GM12878 (cell line): ENCODE data around the gene FUBP1. TPM values are rescaled to one million over a fixed set of nuclear protein-coding genes. Genes with fewer than 3 reads are reported as not detected.

Experiments
- ATAC-seq: fragments of 200-7000 bp; cut with Tn5 transposase; 3 replicates; pipeline ENCODE4 v1.9.1; 2020; ENCODE audit warnings: mild to moderate bottlenecking, moderate library complexity
- BruUV-seq: library from RNA; stranded (reverse); fragments of 400-500 nt; replicated peaks from 2 replicates; lab custom pipeline; 2021; lab: Mats Ljungman, UMichigan
- CTCF ChIA-PET: fragments of 300-600 bp; sonication (Branson Sonifier 250); formaldehyde crosslinking; extraction: SDS; loops from one replicate; lab custom pipeline; 2021; ENCODE audit warnings: inconsistent platforms; lab: Yijun Ruan, JAX
- POLR2A ChIA-PET: fragments of 350-600 bp; formaldehyde crosslinking; extraction: SDS; loops from one replicate; lab custom pipeline; 2021; ENCODE audit warnings: inconsistent platforms; lab: Charles Lee
- RAD21 ChIA-PET: fragments of 300-600 bp; sonication (Branson Sonifier 250); formaldehyde crosslinking; loops from one replicate; lab custom pipeline; 2023; ENCODE audit warnings: antibody characterized with exemption; ENCODE audit not compliant: unreplicated experiment; lab: Charles Lee
- SMC1A ChIA-PET: fragments of 300-600 bp; sonication (Branson Sonifier 250); formaldehyde crosslinking; loops from one replicate; lab custom pipeline; 2023; ENCODE audit not compliant: unreplicated experiment, uncharacterized antibody; lab: Charles Lee
- DNase-seq: peaks from one replicate; pipeline ENCODE4 v3.0.0-alpha.2; 2011; ENCODE audit warnings: low read depth, low spot score
- FAIRE-seq: peaks from 3 replicates; lab custom pipeline; 2011; peaks lifted over from hg19 to GRCh38; lab: Jason Lieb, UNC
- H2AFZ ChIP-seq: 2 replicates; pipeline ENCODE4 v1.6.0; 2011; ENCODE audit warnings: low read depth, low read length, control low read depth; ENCODE audit not compliant: control insufficient read depth
- H3K27ac ChIP-seq: 2 replicates; pipeline ENCODE4 v1.5.1; 2011; ENCODE audit warnings: control low read depth; ENCODE audit not compliant: control insufficient read depth, insufficient read depth
- H3K27me3 ChIP-seq, 2 experiments: replicated peaks in 1 of 2; 2 replicates each; pipeline versions ENCODE4 v1.6.0 to v1.6.1; 2011; ENCODE audit warnings: low read length in 1 of 2; ENCODE audit not compliant: control insufficient read depth in 2 of 2, insufficient read depth in 2 of 2
- H3K36me3 ChIP-seq, 2 experiments: 2 replicates each; pipeline ENCODE4 v1.5.1; 2011; ENCODE audit warnings: low read length in 1 of 2; ENCODE audit not compliant: control insufficient read depth in 2 of 2, insufficient read depth in 2 of 2
- H3K4me1 ChIP-seq: 2 replicates; pipeline ENCODE4 v1.6.1; 2011; ENCODE audit warnings: mild to moderate bottlenecking, low read length, moderate library complexity, mixed read lengths; ENCODE audit not compliant: control insufficient read depth, insufficient read depth
- H3K4me2 ChIP-seq: 2 replicates; pipeline ENCODE4 v1.6.0; 2011; ENCODE audit warnings: control low read depth; ENCODE audit not compliant: control insufficient read depth, insufficient read depth
- H3K4me3 ChIP-seq: fragments of 200-600 bp; sonication (generic); 2 replicates; pipeline ENCODE4 v1.5.1; 2016
- H3K79me2 ChIP-seq: 2 replicates; pipeline ENCODE4 v1.6.0; 2011; ENCODE audit warnings: low read length; ENCODE audit not compliant: control insufficient read depth, insufficient read depth
- H3K9ac ChIP-seq: 2 replicates; pipeline ENCODE4 v1.8.0; 2011; ENCODE audit warnings: low read length, control low read depth, mixed read lengths; ENCODE audit not compliant: control insufficient read depth, insufficient read depth
- H3K9me3 ChIP-seq: replicated peaks from 3 replicates; pipeline ENCODE4 v1.5.1; 2011; ENCODE audit warnings: mild to moderate bottlenecking, low read length; ENCODE audit not compliant: control insufficient read depth, insufficient read depth
- H4K20me1 ChIP-seq: 2 replicates; pipeline ENCODE4 v1.6.0; 2011; ENCODE audit not compliant: control insufficient read depth, insufficient read depth
- ATF3 ChIP-seq: IDR thresholded peaks from 2 replicates; pipeline ENCODE4 v1.6.1; 2011; ENCODE audit warnings: low read depth, mild to moderate bottlenecking, low read length, moderate library complexity, borderline replicate concordance; ENCODE audit errors: extremely low read depth
- ATF7 ChIP-seq: fragments of 450-650 bp; IDR thresholded peaks from 2 replicates; pipeline ENCODE4 v1.6.1; 2016; ENCODE audit warnings: low read depth, mild to moderate bottlenecking
- MTA3 ChIP-seq: IDR thresholded peaks from 2 replicates; pipeline ENCODE4 v1.6.1; 2012; ENCODE audit warnings: low read length, inconsistent platforms, borderline replicate concordance
- MYC ChIP-seq: IDR thresholded peaks from 2 replicates; pipeline ENCODE4 v1.6.1; 2011; ENCODE audit warnings: mild to moderate bottlenecking, low read length, moderate library complexity, inconsistent platforms; ENCODE audit not compliant: insufficient read depth, insufficient replicate concordance, insufficient read length, severe bottlenecking
- NFYA ChIP-seq: IDR thresholded peaks from 2 replicates; pipeline ENCODE4 v1.6.1; 2011; ENCODE audit warnings: low read depth, mild to moderate bottlenecking, low read length, improper control_type of control experiment, borderline replicate concordance
- NFYB ChIP-seq: IDR thresholded peaks from 2 replicates; pipeline ENCODE4 v1.6.1; 2011; ENCODE audit warnings: low read depth, mild to moderate bottlenecking, low read length, improper control_type of control experiment, moderate library complexity; ENCODE audit not compliant: insufficient read depth
- NR2C2 ChIP-seq: IDR thresholded peaks from 2 replicates; pipeline ENCODE4 v1.6.1; 2011; ENCODE audit warnings: borderline replicate concordance, low read depth; ENCODE audit not compliant: control insufficient read depth, insufficient read length
- POLR2A ChIP-seq: IDR thresholded peaks from 2 replicates; pipeline ENCODE4 v1.6.1; 2011; ENCODE audit warnings: low read depth, mild to moderate bottlenecking, low read length
- POLR2AphosphoS2 ChIP-seq: IDR thresholded peaks from 2 replicates; pipeline ENCODE4 v1.6.1; 2011; ENCODE audit warnings: low read depth, mild to moderate bottlenecking, low read length, improper control_type of control experiment, moderate library complexity
- POLR2AphosphoS5 ChIP-seq: IDR thresholded peaks from 2 replicates; pipeline ENCODE4 v1.6.1; 2011; ENCODE audit warnings: mild to moderate bottlenecking, low read length, inconsistent platforms
- SRF ChIP-seq, 2 experiments: IDR thresholded peaks; 2 replicates each; pipeline ENCODE4 v1.6.1; 2011; ENCODE audit warnings: low read depth in 2 of 2, low read length in 2 of 2, mild to moderate bottlenecking in 1 of 2, moderate library complexity in 1 of 2
- TAF1 ChIP-seq: IDR thresholded peaks from 2 replicates; pipeline ENCODE4 v1.6.1; 2011; ENCODE audit warnings: mild to moderate bottlenecking, low read depth, low read length, borderline replicate concordance
- TBL1XR1 ChIP-seq: IDR thresholded peaks from 2 replicates; pipeline ENCODE4 v1.6.1; 2012; ENCODE audit warnings: low read depth, low read length, improper control_type of control experiment
- ZBED1 ChIP-seq: IDR thresholded peaks from 2 replicates; pipeline ENCODE4 v1.6.1; 2016; ENCODE audit warnings: borderline replicate concordance
- ZNF622 ChIP-seq: fragments of 450-650 bp; IDR thresholded peaks from 2 replicates; pipeline ENCODE4 v1.6.1; 2017; ENCODE audit warnings: mild to moderate bottlenecking, inconsistent platforms
- WGBS: methylation state at CpG from one replicate; pipeline ENCODE4 v1.1.6; 2016; ENCODE audit warnings: low lambda C conversion rate; ENCODE audit not compliant: insufficient replicate concordance, insufficient coverage; ENCODE audit errors: missing lambda C conversion rate; 5-methylcytosine and 5-hydroxymethylcytosine counted together
- in situ Hi-C: fragments of 300-500 bp; cut with MboI; formaldehyde crosslinking; loops from 9 replicates; pipeline ENCODE4 v1.14.3; 2018; ENCODE audit warnings: mixed read lengths
- intact Hi-C: fragments of 100-400 bp; cut with micrococcal nuclease; formaldehyde crosslinking; loops from one replicate; pipeline ENCODE4 v1.14.2; 2022; ENCODE audit not compliant: unreplicated experiment
- polyA plus RNA-seq, 11 experiments: library from polyadenylated mRNA; depleted of rRNA in 4 of 11; unstranded in 6 of 11; stranded (reverse) in 5 of 11; fragments of >200 nt; fragmentation: Nextera tagmentation in 4 of 11; fragmentation: Illumina TruSeq in 1 of 11; extraction: Ambion mirVana in 4 of 11; extraction: Trizol in 1 of 11; gene quantifications; 1 replicate in 1 of 11; 2 replicates in 10 of 11; pipeline versions ENCODE4 v1.2.1 to v1.2.3, GENCODE V29; 2011 to 2016; ENCODE audit warnings: inconsistent platforms in 2 of 11, missing spikeins in 2 of 11, low read depth in 1 of 11
- total RNA-seq, 4 experiments: library from RNA; depleted of rRNA in 3 of 4; stranded (reverse); fragments of >200 nt in 3 of 4; fragmentation: Illumina TruSeq in 1 of 4; extraction: Trizol in 1 of 4; gene quantifications; 2 replicates each; pipeline versions ENCODE4 v1.2.1 to v1.2.3, GENCODE V29; 2013 to 2021
- TF ChIP-seq, protein P1 (sequence below): IDR thresholded peaks from 2 replicates; pipeline ENCODE4 v1.6.1; 2012; ENCODE audit warnings: improper control_type of control experiment, low read depth, low read length; ENCODE audit not compliant: insufficient replicate concordance
- TF ChIP-seq, protein P2 (sequence below): fragments of 450-650 bp; IDR thresholded peaks from 2 replicates; pipeline ENCODE4 v1.6.1; 2017; ENCODE audit warnings: mild to moderate bottlenecking, low read depth, inconsistent platforms; ENCODE audit not compliant: poor library complexity, severe bottlenecking

The FUBP1 gene
- total and polyA plus RNA-seq, 10 of the 15 experiments (the other 5 are each of a cell fraction or from before 2014, with no cell fraction given) = 110 to 343 (median 191) TPM

DNA sequence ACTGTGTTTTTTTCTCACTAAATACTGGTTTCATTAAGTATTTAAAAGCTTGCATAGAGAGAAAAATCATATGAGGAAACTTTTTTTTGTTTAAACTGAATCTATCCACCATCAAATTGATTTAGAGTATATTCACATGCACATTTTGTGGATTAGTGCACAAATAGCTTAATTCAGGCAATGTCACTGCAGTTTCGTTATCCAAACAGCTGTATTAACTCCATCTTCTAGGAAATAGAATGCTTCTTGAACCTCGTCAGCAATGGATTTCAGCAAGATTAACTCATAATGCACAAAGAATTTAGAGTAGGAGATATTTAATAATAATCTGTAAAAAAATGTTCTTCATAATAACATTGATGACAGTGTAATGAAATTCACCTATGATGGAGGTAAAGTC, 52.9 kb downstream of the FUBP1 start:
- peaks cover 3% of the 10 kb centered on the region for H3K79me2 ChIP-seq
- no peaks in the 10 kb centered on the region for H3K36me3 ChIP-seq
- peak overlapping the region; percentile 64; the same call in 1 of the 2 replicates for H3K4me2 ChIP-seq
- ChIA-PET CTCF (interaction anchor here (0.6 to 1.2 kb wide), 2 partner anchors 10 to 41 kb away, joined by 3 to 4 read pairs; no protein-coding TSS in a partner anchor), POLR2A (no interaction called here)
- in situ Hi-C loops = no loop called here
- intact Hi-C loops = no loop called here
- no TSS peak for BruUV-seq
- H3K27me3 ChIP-seq = no peaks in the 10 kb centered on the region
- no peak overlapping the region for H3K27ac ChIP-seq
- no peak overlapping the region for H3K4me3 ChIP-seq
- DNase-seq (no peak), ATAC-seq (no peak)
- H2AFZ ChIP-seq = no peak overlapping the region
- WGBS = 20% methylated on average over 2 of the region's 2 CpGs
- H4K20me1 ChIP-seq = no peaks in the 10 kb centered on the region
- no peak overlapping the region for H3K9ac ChIP-seq
- H3K9me3 ChIP-seq = no peaks in the 10 kb centered on the region
- H3K4me1 ChIP-seq = peaks cover 4% of the 10 kb centered on the region; the same call in 1 of the 2 replicates
- TF ChIP-seq TAF1 (no peak), POLR2A (no peak), MTA3 (no peak), POLR2AphosphoS5 (no peak), ATF7 (no peak), MYC (no peak), ZNF622 (no peak), NFYA (no peak), POLR2AphosphoS2 (no peak), SRF (IDR thresholded peaks at IDR 0.05; ENCODE audit: low read depth in 2 of 2, low read length in 2 of 2) (no peak), NFYB (no peak), ATF3 (no peak), TBL1XR1 (no peak), NR2C2 (no peak), ZBED1 (no peak)
- TF ChIP-seq, protein P1, sequence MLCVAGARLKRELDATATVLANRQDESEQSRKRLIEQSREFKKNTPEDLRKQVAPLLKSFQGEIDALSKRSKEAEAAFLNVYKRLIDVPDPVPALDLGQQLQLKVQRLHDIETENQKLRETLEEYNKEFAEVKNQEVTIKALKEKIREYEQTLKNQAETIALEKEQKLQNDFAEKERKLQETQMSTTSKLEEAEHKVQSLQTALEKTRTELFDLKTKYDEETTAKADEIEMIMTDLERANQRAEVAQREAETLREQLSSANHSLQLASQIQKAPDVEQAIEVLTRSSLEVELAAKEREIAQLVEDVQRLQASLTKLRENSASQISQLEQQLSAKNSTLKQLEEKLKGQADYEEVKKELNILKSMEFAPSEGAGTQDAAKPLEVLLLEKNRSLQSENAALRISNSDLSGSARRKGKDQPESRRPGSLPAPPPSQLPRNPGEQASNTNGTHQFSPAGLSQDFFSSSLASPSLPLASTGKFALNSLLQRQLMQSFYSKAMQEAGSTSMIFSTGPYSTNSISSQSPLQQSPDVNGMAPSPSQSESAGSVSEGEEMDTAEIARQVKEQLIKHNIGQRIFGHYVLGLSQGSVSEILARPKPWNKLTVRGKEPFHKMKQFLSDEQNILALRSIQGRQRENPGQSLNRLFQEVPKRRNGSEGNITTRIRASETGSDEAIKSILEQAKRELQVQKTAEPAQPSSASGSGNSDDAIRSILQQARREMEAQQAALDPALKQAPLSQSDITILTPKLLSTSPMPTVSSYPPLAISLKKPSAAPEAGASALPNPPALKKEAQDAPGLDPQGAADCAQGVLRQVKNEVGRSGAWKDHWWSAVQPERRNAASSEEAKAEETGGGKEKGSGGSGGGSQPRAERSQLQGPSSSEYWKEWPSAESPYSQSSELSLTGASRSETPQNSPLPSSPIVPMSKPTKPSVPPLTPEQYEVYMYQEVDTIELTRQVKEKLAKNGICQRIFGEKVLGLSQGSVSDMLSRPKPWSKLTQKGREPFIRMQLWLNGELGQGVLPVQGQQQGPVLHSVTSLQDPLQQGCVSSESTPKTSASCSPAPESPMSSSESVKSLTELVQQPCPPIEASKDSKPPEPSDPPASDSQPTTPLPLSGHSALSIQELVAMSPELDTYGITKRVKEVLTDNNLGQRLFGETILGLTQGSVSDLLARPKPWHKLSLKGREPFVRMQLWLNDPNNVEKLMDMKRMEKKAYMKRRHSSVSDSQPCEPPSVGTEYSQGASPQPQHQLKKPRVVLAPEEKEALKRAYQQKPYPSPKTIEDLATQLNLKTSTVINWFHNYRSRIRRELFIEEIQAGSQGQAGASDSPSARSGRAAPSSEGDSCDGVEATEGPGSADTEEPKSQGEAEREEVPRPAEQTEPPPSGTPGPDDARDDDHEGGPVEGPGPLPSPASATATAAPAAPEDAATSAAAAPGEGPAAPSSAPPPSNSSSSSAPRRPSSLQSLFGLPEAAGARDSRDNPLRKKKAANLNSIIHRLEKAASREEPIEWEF = no peak
- TF ChIP-seq, protein P2, sequence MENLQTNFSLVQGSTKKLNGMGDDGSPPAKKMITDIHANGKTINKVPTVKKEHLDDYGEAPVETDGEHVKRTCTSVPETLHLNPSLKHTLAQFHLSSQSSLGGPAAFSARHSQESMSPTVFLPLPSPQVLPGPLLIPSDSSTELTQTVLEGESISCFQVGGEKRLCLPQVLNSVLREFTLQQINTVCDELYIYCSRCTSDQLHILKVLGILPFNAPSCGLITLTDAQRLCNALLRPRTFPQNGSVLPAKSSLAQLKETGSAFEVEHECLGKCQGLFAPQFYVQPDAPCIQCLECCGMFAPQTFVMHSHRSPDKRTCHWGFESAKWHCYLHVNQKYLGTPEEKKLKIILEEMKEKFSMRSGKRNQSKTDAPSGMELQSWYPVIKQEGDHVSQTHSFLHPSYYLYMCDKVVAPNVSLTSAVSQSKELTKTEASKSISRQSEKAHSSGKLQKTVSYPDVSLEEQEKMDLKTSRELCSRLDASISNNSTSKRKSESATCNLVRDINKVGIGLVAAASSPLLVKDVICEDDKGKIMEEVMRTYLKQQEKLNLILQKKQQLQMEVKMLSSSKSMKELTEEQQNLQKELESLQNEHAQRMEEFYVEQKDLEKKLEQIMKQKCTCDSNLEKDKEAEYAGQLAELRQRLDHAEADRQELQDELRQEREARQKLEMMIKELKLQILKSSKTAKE = no peak
- TF ChIP-seq, all 136 proteins: peak for 0
- ChIA-PET SMC1A (interaction anchor here (1.3 to 1.6 kb wide), 3 partner anchors 14 to 165 kb away, joined by 3 read pairs; no protein-coding TSS in a partner anchor), RAD21 (interaction anchor here (0.9 to 1.7 kb wide), 3 partner anchors 39 to 79 kb away, joined by 3 read pairs; partner anchors contain the start of gene DNAJB4)
- peak; percentile 35 for FAIRE-seq
